H9 (cell line): ENCODE measurements around the gene PEX10. TPM values are rescaled to one million over a fixed set of nuclear protein-coding genes. Genes with fewer than 3 reads are reported as not detected.

Experiments used
- DNase-seq: peaks from one replicate; pipeline ENCODE4 v3.0.0-alpha.2; 2017
- H2AFZ ChIP-seq: one replicate; pipeline ENCODE4 v1.6.1; 2013; ENCODE audit warnings: mild to moderate bottlenecking, low read length, control low read depth, moderate library complexity
- H2AK5ac ChIP-seq: 2 replicates; pipeline ENCODE4 v1.6.1; 2013; ENCODE audit warnings: low read length, control low read depth, mixed read lengths; ENCODE audit not compliant: insufficient read length
- H2BK120ac ChIP-seq: one replicate; pipeline ENCODE4 v1.6.1; 2013; ENCODE audit warnings: low read depth, mild to moderate bottlenecking, low read length, control low read depth, inconsistent platforms; ENCODE audit not compliant: poor library complexity, severe bottlenecking
- H2BK12ac ChIP-seq: 2 replicates; pipeline ENCODE4 v1.6.1; 2013; ENCODE audit warnings: low read length, control low read depth, mixed read lengths, low read depth; ENCODE audit not compliant: insufficient read length
- H2BK15ac ChIP-seq: 2 replicates; pipeline ENCODE4 v1.6.1; 2013; ENCODE audit warnings: low read depth, low read length, control low read depth
- H2BK20ac ChIP-seq: one replicate; pipeline ENCODE4 v1.6.1; 2013; ENCODE audit warnings: low read depth, mild to moderate bottlenecking, low read length, control low read depth, inconsistent platforms; ENCODE audit not compliant: poor library complexity, severe bottlenecking
- H2BK5ac ChIP-seq: 2 replicates; pipeline ENCODE4 v1.6.1; 2013; ENCODE audit warnings: low read length, control low read depth, mixed read lengths; ENCODE audit not compliant: insufficient read length
- H3K14ac ChIP-seq: 2 replicates; pipeline ENCODE4 v1.6.1; 2013; ENCODE audit warnings: low read length, control low read depth; ENCODE audit not compliant: insufficient read depth
- H3K18ac ChIP-seq: 2 replicates; pipeline ENCODE4 v1.6.1; 2013; ENCODE audit warnings: low read depth, mild to moderate bottlenecking, mixed read lengths, low read length, control low read depth; ENCODE audit not compliant: insufficient read length
- H3K23ac ChIP-seq: 2 replicates; pipeline ENCODE4 v1.6.1; 2013; ENCODE audit warnings: low read length, control low read depth, mixed read lengths, low read depth; ENCODE audit not compliant: insufficient read length
- H3K23me2 ChIP-seq: 2 replicates; pipeline ENCODE4 v1.6.1; 2013; ENCODE audit warnings: low read depth, mild to moderate bottlenecking, mixed read lengths, low read length, control low read depth; ENCODE audit not compliant: insufficient read length, poor library complexity, severe bottlenecking
- H3K27ac ChIP-seq: 2 replicates; pipeline ENCODE4 v1.5.1; 2013; ENCODE audit warnings: low read length, control low read depth, mixed read lengths, low read depth; ENCODE audit not compliant: insufficient read length
- H3K27me3 ChIP-seq: 2 replicates; pipeline ENCODE4 v1.6.1; 2013; ENCODE audit warnings: low read length, control low read depth, inconsistent platforms; ENCODE audit not compliant: insufficient read depth
- H3K4ac ChIP-seq: 2 replicates; pipeline ENCODE4 v1.6.1; 2013; ENCODE audit warnings: low read depth, mild to moderate bottlenecking, control low read depth, inconsistent platforms, low read length, moderate library complexity
- H3K4me1 ChIP-seq: 2 replicates; pipeline ENCODE4 v1.6.1; 2013; ENCODE audit warnings: low read length, control low read depth, inconsistent platforms; ENCODE audit not compliant: insufficient read depth
- H3K4me2 ChIP-seq: 2 replicates; pipeline ENCODE4 v1.6.1; 2013; ENCODE audit warnings: low read length, control low read depth, mixed read lengths; ENCODE audit not compliant: insufficient read length, insufficient read depth
- H3K56ac ChIP-seq: 2 replicates; pipeline ENCODE4 v1.6.1; 2013; ENCODE audit warnings: low read depth, mild to moderate bottlenecking, mixed read lengths, low read length, control low read depth; ENCODE audit not compliant: insufficient read length
- H3K79me1 ChIP-seq: 2 replicates; pipeline ENCODE4 v1.6.1; 2013; ENCODE audit warnings: low read depth, mild to moderate bottlenecking, moderate library complexity, low read length, control low read depth, inconsistent platforms; ENCODE audit not compliant: insufficient read depth, poor library complexity, severe bottlenecking
- H3K79me2 ChIP-seq: 2 replicates; pipeline ENCODE4 v1.6.1; 2013; ENCODE audit warnings: low read length, control low read depth, inconsistent platforms; ENCODE audit not compliant: insufficient read depth
- H3K9ac ChIP-seq: 2 replicates; pipeline ENCODE4 v1.6.1; 2013; ENCODE audit warnings: low read length, control low read depth, mixed read lengths; ENCODE audit not compliant: insufficient read length; ENCODE audit errors: extremely low read depth
- H3K9me3 ChIP-seq: one replicate; pipeline ENCODE4 v1.6.1; 2013; ENCODE audit warnings: low read depth, low read length, inconsistent platforms; ENCODE audit not compliant: control insufficient read depth
- H3T11ph ChIP-seq: one replicate; pipeline ENCODE4 v1.6.1; 2013; ENCODE audit warnings: mild to moderate bottlenecking, low read length, control low read depth, inconsistent platforms
- H4K20me1 ChIP-seq: one replicate; pipeline ENCODE4 v1.6.1; 2013; ENCODE audit not compliant: control insufficient read depth, insufficient read length, insufficient read depth
- H4K5ac ChIP-seq: 2 replicates; pipeline ENCODE4 v1.6.1; 2013; ENCODE audit warnings: low read depth, mild to moderate bottlenecking, mixed read lengths, low read length, control low read depth; ENCODE audit not compliant: insufficient read length
- H4K8ac ChIP-seq: replicated peaks from 2 replicates; pipeline ENCODE4 v1.6.1; 2013; ENCODE audit warnings: low read length, control low read depth, mixed read lengths, low read depth; ENCODE audit not compliant: insufficient read length
- H4K91ac ChIP-seq: 2 replicates; pipeline ENCODE4 v1.6.1; 2013; ENCODE audit warnings: low read depth, mild to moderate bottlenecking, moderate library complexity, mixed read lengths, low read length, control low read depth; ENCODE audit not compliant: insufficient read length
- H3K27ac Mint-ChIP-seq, 3 experiments: 2 replicates in 2 of 3; 3 replicates in 1 of 3; pipeline ENCODE4 v1.8.0; 2020 to 2021; ENCODE audit warnings: mixed read lengths in 3 of 3, mild to moderate bottlenecking in 1 of 3, moderate library complexity in 1 of 3
- H3K27me3 Mint-ChIP-seq: 2 replicates; pipeline ENCODE4 v1.8.0; 2021; ENCODE audit warnings: low read depth, mild to moderate bottlenecking, moderate library complexity, mixed read lengths
- H3K36me3 Mint-ChIP-seq, 3 experiments: 2 replicates in 2 of 3; 3 replicates in 1 of 3; pipeline ENCODE4 v1.8.0; 2020 to 2021; ENCODE audit warnings: low read depth in 3 of 3, mixed read lengths in 3 of 3; ENCODE audit not compliant: insufficient read depth in 1 of 3
- H3K4me1 Mint-ChIP-seq, 2 experiments: 2 replicates each; pipeline ENCODE4 v1.8.0; 2020; ENCODE audit warnings: mixed read lengths in 2 of 2
- H3K4me3 Mint-ChIP-seq, 2 experiments: 2 replicates in 1 of 2; 3 replicates in 1 of 2; pipeline ENCODE4 v1.8.0; 2020 to 2021; ENCODE audit warnings: mild to moderate bottlenecking in 2 of 2, mixed read lengths in 2 of 2, moderate library complexity in 1 of 2
- H3K9me3 Mint-ChIP-seq, 2 experiments: 2 replicates in 1 of 2; 3 replicates in 1 of 2; pipeline ENCODE4 v1.8.0; 2020; ENCODE audit warnings: mild to moderate bottlenecking in 2 of 2, mixed read lengths in 2 of 2, moderate library complexity in 1 of 2
- WGBS: extraction: QIAGEN DNeasy Blood & Tissue Kit; methylation state at CpG from one replicate; pipeline ENCODE4 v1.1.7; 2013; ENCODE audit warnings: missing lambda C conversion rate, low lambda C conversion rate, mixed read lengths; ENCODE audit not compliant: insufficient read length; ENCODE audit errors: extremely low coverage; 5-methylcytosine and 5-hydroxymethylcytosine counted together
- total RNA-seq: library from RNA; stranded (reverse); gene quantifications from 2 replicates; pipeline ENCODE4 v1.2.1, GENCODE V29; 2021
- TF ChIP-seq, protein P1 (sequence below): fragments of 200-600 bp; sonication (generic); conservative IDR thresholded peaks from 3 replicates; pipeline ENCODE4 v1.8.0; 2021; ENCODE audit warnings: antibody characterized with exemption, mild to moderate bottlenecking

Gene PEX10
- total RNA-seq, 1 experiment from 2014 or later = 34.4 TPM

DNA sequence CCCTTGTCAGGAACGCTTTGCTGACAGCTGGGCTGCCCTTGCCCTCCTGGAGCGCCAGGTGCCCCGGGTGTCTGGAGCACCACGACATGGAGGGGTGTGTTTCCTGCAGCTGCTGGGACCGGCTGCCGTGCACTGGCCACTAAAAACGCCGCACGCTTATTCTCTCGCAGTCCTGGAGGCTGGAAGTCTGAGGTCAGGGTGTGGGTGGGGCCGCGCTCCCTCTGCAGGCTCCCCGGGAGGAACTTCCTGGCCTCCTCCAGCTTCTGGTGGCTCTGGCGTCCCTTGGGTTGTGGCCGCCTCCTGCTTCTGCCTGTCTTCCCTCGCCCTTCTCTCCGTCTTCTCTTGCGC is 35.7 kb upstream of the PEX10 start:
- Histone ChIP-seq H3K27ac (no peak overlapping the region), H3K4ac (no peak overlapping the region), H3K79me1 (no peaks in the 10 kb centered on the region), H2BK12ac (no peak overlapping the region), H2BK20ac (no peak overlapping the region), H3K4me1 (no peaks in the 10 kb centered on the region; the same call in 1 of the 2 replicates), H3K23ac (no peak overlapping the region), H3K27me3 (peaks cover 10% of the 10 kb centered on the region; the same call in 1 of the 2 replicates), H2BK5ac (no peak overlapping the region), H3K18ac (no peak overlapping the region), H3T11ph (no peak overlapping the region), H4K8ac (no peak overlapping the region), H3K4me2 (no peak overlapping the region), H4K5ac (no peak overlapping the region), H2BK15ac (no peak overlapping the region), H4K91ac (no peak overlapping the region), H2BK120ac (no peak overlapping the region), H3K56ac (no peak overlapping the region), H2AFZ (no peak overlapping the region), H3K14ac (no peak overlapping the region), H3K9me3 (no peaks in the 10 kb centered on the region), H3K23me2 (peaks cover 4% of the 10 kb centered on the region), H3K79me2 (no peaks in the 10 kb centered on the region), H4K20me1 (no peaks in the 10 kb centered on the region), H3K9ac (no peak overlapping the region), H2AK5ac (no peak overlapping the region)
- no CpG with 5 or more reads among the region's 18 CpGs for WGBS
- Mint-ChIP-seq H3K4me1 (peaks cover 3 to 18% of the 10 kb centered on the region in 2 experiments; a peak in 3 of 4 replicates), H3K27me3 (peaks cover 26% of the 10 kb centered on the region), H3K9me3 (no peaks in the 10 kb centered on the region), H3K4me3 (no peak overlapping the region; a peak in 1 of 5 replicates), H3K27ac (0 out of 7 replicates have a peak overlapping the region, but pooled peaks of 1 of the 3 experiments have one; percentile 6), H3K36me3 (no peaks in the 10 kb centered on the region)
- DNase-seq = peak; percentile 35
- TF ChIP-seq, protein P1, sequence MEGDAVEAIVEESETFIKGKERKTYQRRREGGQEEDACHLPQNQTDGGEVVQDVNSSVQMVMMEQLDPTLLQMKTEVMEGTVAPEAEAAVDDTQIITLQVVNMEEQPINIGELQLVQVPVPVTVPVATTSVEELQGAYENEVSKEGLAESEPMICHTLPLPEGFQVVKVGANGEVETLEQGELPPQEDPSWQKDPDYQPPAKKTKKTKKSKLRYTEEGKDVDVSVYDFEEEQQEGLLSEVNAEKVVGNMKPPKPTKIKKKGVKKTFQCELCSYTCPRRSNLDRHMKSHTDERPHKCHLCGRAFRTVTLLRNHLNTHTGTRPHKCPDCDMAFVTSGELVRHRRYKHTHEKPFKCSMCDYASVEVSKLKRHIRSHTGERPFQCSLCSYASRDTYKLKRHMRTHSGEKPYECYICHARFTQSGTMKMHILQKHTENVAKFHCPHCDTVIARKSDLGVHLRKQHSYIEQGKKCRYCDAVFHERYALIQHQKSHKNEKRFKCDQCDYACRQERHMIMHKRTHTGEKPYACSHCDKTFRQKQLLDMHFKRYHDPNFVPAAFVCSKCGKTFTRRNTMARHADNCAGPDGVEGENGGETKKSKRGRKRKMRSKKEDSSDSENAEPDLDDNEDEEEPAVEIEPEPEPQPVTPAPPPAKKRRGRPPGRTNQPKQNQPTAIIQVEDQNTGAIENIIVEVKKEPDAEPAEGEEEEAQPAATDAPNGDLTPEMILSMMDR = no peak
